Erythroblast (primary cell): ENCODE data around the gene ETV3.

Experiments
- GATA1 ChIP-seq: IDR thresholded peaks from 2 replicates; pipeline ENCODE4 v1.6.1; 2011; ENCODE audit warnings: low read depth, mild to moderate bottlenecking, control low read depth, low read length, moderate library complexity
- POLR2A ChIP-seq: IDR thresholded peaks from 2 replicates; pipeline ENCODE4 v1.6.1; 2011; ENCODE audit warnings: mild to moderate bottlenecking, low read length

GRCh38 chr1:157132616-157133167, 5.5 kb downstream of the ETV3 start:
- TF ChIP-seq POLR2A: no peak
- no peak for TF ChIP-seq GATA1
